Placental pericyte (primary cell): ENCODE results near the gene TRPC4AP. TPM values are rescaled to one million over a fixed set of nuclear protein-coding genes. Genes with fewer than 3 reads are reported as not detected.

Experiments
- small RNA-seq: library from RNA; depleted of rRNA; stranded (forward); fragments of <200 nt; gene quantifications from one replicate; pipeline ENCODE3, GENCODE V24; 2012; ENCODE audit warnings: low replicate concordance
- total RNA-seq: library from RNA; depleted of rRNA; stranded (reverse); fragments of >200 nt; gene quantifications from 2 replicates; pipeline ENCODE4 v1.2.3, GENCODE V29; 2012

The TRPC4AP gene
- 107 and 111 TPM in 2 replicates for total RNA-seq

GRCh38 chr20:35092524-35093266, at the start of gene TRPC4AP:
Gene TRPC4AP, minus strand, starts transcription at chr20:35092807. Its CDS starts 26 bp downstream, at chr20:35092781.

GRCh38 chr20:34955231-34956040, 137.2 kb downstream of the TRPC4AP start, which contains the start of the genes GSS and MYH7B:
Gene GSS, minus strand, starts transcription at chr20:34955806. Its CDS starts 3,954 bp downstream, at chr20:34951852.
Gene MYH7B, plus strand, starts transcription at chr20:34955868. Its CDS starts 22,138 bp downstream, at chr20:34978006.

Small RNA genes within 50 kb of the gene (small RNA-seq; reads per million reads assigned to genes)
- gene MIR499A (0.20 reads per million), gene RF00275 (not detected), gene RNU6-407P (not detected)

Other genes starting within 250 kb of the TRPC4AP start
- 8.6 and 14.9 TPM in 2 replicates for gene GGT7, start 220.0 kb downstream of the TRPC4AP start, total RNA-seq
- gene ACSS2, start 216.2 kb downstream of the TRPC4AP start, total RNA-seq = 38.5 and 113 TPM in 2 replicates
- 61.1 and 88.0 TPM in 2 replicates for gene GSS, start 137.0 kb downstream of the TRPC4AP start, total RNA-seq
- gene MYH7B, start 136.9 kb downstream of the TRPC4AP start, total RNA-seq = under 0.01 TPM in 1 of 2 replicates, not detected in the other
- gene EDEM2, start 54.5 kb upstream of the TRPC4AP start, total RNA-seq = 29.3 and 62.4 TPM in 2 replicates
- 30.5 and 48.8 TPM in 2 replicates for gene PROCR, start 79.3 kb upstream of the TRPC4AP start, total RNA-seq
- 0.22 and 0.43 TPM in 2 replicates for gene MMP24, start 133.9 kb upstream of the TRPC4AP start, total RNA-seq
- gene MMP24OS, start 185.3 kb upstream of the TRPC4AP start, total RNA-seq = 13.8 and 16.0 TPM in 2 replicates
- gene EIF6, start 192.0 kb upstream of the TRPC4AP start, total RNA-seq = 149 and 187 TPM in 2 replicates
- gene FAM83C, start 199.6 kb upstream of the TRPC4AP start, total RNA-seq = not detected in 2 replicates